ENCODE results near the gene SPRR1B. TPM values are rescaled to one million over a fixed set of nuclear protein-coding genes. Genes with fewer than 3 reads are reported as not detected.
A peak's percentile ranks its signal among the peaks of the same experiment; 100 is the strongest.
"Not testable (repeated sequence)": the region's sequence is repeated elsewhere in the genome, so short reads cannot be mapped to it uniquely, and the experiment has no call there.

The SPRR1B gene
- polyA plus RNA-seq, 1 experiment, result not detected

DNA sequence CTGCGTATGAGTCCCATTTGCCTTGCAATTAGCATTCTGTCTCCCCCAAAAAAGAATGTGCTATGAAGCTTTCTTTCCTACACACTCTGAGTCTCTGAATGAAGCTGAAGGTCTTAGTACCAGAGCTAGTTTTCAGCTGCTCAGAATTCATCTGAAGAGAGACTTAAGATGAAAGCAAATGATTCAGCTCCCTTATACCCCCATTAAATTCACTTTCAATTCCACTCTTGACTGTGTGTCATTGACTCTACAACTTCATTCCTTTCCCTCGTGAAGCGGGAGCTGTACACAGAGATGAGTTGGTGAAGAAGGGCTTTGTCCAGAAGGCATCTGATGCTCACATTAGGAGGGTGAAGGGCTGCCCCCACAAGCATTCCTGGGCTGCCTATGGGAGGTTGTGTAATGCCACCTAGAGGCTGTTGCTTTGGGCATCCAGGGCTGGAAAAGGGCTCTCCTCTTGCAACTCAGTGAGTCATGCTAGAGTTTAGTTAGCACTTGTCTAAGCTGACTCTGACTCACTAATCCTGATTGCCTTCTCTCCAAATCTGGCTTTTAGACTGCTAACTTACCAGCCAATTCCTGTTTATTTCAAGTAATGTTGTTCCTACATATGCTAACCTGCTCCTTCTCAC is 1.8 kb downstream of the SPRR1B start:
- CTCF ChIA-PET, result interaction anchor here (1.1 kb wide), 1 partner anchor 164 kb away, joined by 4 read pairs; no protein-coding TSS in a partner anchor
- TF ChIP-seq, protein P1, sequence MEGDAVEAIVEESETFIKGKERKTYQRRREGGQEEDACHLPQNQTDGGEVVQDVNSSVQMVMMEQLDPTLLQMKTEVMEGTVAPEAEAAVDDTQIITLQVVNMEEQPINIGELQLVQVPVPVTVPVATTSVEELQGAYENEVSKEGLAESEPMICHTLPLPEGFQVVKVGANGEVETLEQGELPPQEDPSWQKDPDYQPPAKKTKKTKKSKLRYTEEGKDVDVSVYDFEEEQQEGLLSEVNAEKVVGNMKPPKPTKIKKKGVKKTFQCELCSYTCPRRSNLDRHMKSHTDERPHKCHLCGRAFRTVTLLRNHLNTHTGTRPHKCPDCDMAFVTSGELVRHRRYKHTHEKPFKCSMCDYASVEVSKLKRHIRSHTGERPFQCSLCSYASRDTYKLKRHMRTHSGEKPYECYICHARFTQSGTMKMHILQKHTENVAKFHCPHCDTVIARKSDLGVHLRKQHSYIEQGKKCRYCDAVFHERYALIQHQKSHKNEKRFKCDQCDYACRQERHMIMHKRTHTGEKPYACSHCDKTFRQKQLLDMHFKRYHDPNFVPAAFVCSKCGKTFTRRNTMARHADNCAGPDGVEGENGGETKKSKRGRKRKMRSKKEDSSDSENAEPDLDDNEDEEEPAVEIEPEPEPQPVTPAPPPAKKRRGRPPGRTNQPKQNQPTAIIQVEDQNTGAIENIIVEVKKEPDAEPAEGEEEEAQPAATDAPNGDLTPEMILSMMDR (IDR thresholded peaks at IDR 0.05; ENCODE audit: low read depth, low read length), result peak; percentile 12; the same call in 1 of the 2 replicates
- POLR2A ChIA-PET, result no interaction called here
- DNase-seq (ENCODE audit: low read depth, low spot score), result no peak
- no peak overlapping the region for H3K27ac ChIP-seq (ENCODE audit: low read depth, low read length)
- 0 out of 2 replicates have a peak, but pooled peaks cover 3% of the 10 kb centered on the region for H3K9me3 ChIP-seq (ENCODE audit: control insufficient read depth, insufficient read depth, low read length)
- H3K4me3 ChIP-seq (ENCODE audit: low read depth, low read length), result no peak overlapping the region
- no peaks in the 10 kb centered on the region for H3K27me3 ChIP-seq (ENCODE audit: control insufficient read depth, insufficient read depth, low read length)

GRCh38 chr1:153035211-153035610 is 4.2 kb downstream of the SPRR1B start:
- no peak for DNase-seq (ENCODE audit: low read depth, low spot score)
- TF ChIP-seq, protein P1 (IDR thresholded peaks at IDR 0.05; ENCODE audit: low read depth, low read length), result no peak
- Histone ChIP-seq H3K4me3 (ENCODE audit: low read depth, low read length) (no peak overlapping the region), H3K27me3 (ENCODE audit: control insufficient read depth, insufficient read depth, low read length) (no peaks in the 10 kb centered on the region), H3K27ac (ENCODE audit: low read depth, low read length) (no peak overlapping the region), H3K9me3 (ENCODE audit: control insufficient read depth, insufficient read depth, low read length) (0 out of 2 replicates have a peak, but pooled peaks cover 3% of the 10 kb centered on the region)
- POLR2A ChIA-PET, result no interaction called here
- CTCF ChIA-PET, result no interaction called here

- ChIA-PET CTCF (no interaction called here), POLR2A (no interaction called here)
- TF ChIP-seq, protein P1 (IDR thresholded peaks at IDR 0.05; ENCODE audit: low read depth, low read length), result no peak
- Histone ChIP-seq H3K4me3 (ENCODE audit: low read depth, low read length) (no peak within 1 kb of the TSS), H3K9me3 (ENCODE audit: control insufficient read depth, insufficient read depth, low read length) (no peaks in the 10 kb centered on the region), H3K27me3 (ENCODE audit: control insufficient read depth, insufficient read depth, low read length) (no peaks in the 10 kb centered on the region), H3K27ac (ENCODE audit: low read depth, low read length) (no peak within 1 kb of the TSS)
- no peak for DNase-seq (ENCODE audit: low read depth, low spot score)
Measured at GRCh38 chr1:153040950-153041631, 10.1 kb downstream of the SPRR1B start, which contains the start of gene SPRR2D. Gene SPRR2D (minus strand): TSS chr1:153041120. CDS start chr1:153040346, 774 bp downstream.

- CTCF ChIA-PET, result no interaction called here
- no peak for DNase-seq (ENCODE audit: low read depth, low spot score)
- POLR2A ChIA-PET, result no interaction called here
- TF ChIP-seq, protein P1 (IDR thresholded peaks at IDR 0.05; ENCODE audit: low read depth, low read length), result no peak
- Histone ChIP-seq H3K27ac (ENCODE audit: low read depth, low read length) (no peak overlapping the region), H3K4me3 (ENCODE audit: low read depth, low read length) (no peak overlapping the region), H3K27me3 (ENCODE audit: control insufficient read depth, insufficient read depth, low read length) (no peaks in the 10 kb centered on the region), H3K9me3 (ENCODE audit: control insufficient read depth, insufficient read depth, low read length) (no peaks in the 10 kb centered on the region)
Measured at GRCh38 chr1:153049211-153049610, 18.2 kb downstream of the SPRR1B start.

- CTCF ChIA-PET; DNase-seq (ENCODE audit: low read depth, low spot score); H3K27me3 ChIP-seq (ENCODE audit: control insufficient read depth, insufficient read depth, low read length); H3K4me3 ChIP-seq (ENCODE audit: low read depth, low read length); H3K27ac ChIP-seq (ENCODE audit: low read depth, low read length); POLR2A ChIA-PET; H3K9me3 ChIP-seq (ENCODE audit: control insufficient read depth, insufficient read depth, low read length): not testable (repeated sequence)
Measured at GRCh38 chr1:153056111-153056510, 25.1 kb downstream of the SPRR1B start.

Measured in AG04450 (cell line).